HG03139 (cell line): Measurements from ENCODE around the gene LRRC32.
"Not testable (repeated sequence)": the region's sequence is repeated elsewhere in the genome, so short reads cannot be mapped to it uniquely, and the experiment has no call there.

Source experiments
- ATAC-seq: cut with Tn5 transposase; IDR thresholded peaks from one replicate; pipeline ENCODE4 v1.9.1; 2021; ENCODE audit not compliant: unreplicated experiment

LRRC32 gene

DNA sequence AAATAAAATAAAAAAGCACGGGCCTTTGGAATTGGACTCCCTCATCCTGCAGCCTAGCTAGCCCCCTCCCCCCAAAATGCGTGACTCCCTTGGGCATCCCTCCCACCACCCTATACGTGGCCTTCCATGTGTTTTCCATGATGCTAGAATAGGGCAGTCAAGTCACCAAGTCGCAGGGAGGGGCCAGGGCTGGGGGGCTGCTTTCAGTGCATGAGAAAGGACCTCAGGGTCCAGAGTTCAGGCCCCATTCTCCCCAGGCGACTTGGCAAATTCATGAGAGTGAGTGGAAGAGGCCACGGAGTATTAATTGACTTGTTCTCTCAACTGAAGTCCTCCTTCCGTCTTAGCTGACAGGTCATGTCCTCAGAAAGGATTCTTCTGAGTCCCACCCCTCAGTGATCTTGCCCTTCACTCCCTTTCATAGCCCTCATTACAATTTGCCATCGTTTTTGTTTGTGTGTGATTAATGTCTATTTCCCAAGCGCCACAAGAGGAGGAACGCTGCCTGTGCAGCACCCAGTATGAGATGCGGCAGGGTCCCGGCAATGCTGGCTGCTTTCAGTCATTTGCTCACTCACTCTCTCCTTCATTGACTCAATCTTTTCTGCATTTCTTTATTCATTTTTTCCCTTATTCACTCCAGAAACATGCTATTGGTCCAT, 17.4 kb downstream of the LRRC32 start:
- no peak for ATAC-seq

DNA sequence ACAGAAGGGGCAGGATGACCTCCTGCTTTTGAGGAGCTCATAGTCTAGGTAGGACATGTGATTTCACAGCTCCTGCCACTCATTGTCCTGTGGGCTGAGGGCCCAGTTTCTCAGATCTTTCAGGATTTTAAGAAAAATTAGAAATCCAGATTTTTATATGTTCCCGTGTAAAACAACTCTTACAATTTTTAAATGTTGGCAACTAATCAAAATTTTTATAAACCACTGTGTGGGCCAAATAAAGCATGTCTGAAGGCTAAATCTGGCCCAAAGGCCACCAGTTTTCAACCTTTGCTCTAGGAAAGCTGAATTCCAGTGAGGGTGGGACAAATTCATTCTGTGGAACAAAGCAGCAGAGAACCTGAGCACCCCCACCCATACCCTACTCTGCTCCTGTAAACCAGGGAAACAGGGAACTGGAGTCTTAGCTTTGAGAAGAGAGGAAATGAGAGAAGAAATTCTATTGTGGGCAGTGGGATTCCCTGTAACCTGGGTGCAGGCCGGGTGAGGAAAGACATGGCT, 20.6 kb downstream of the LRRC32 start:
- no peak for ATAC-seq

DNA sequence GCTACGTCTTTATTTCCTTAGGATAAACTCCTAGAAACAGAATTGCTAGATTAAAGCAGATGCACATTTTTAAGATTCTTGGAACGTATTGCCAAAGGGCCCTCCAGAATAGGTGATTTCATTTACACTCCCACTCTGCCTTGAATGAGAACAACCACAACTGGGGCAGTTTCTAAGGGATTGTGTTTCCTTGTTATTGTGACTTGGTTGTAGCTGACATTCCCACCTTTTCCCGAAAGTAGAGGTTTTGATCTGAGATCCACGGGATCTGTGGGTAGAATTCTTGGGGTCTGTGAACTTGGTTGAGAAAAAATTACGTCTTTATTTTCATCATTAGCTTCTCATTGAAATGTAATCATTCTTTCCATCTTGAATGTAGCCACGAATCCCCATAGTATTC, 21.5 kb downstream of the LRRC32 start:
- no peak for ATAC-seq

DNA sequence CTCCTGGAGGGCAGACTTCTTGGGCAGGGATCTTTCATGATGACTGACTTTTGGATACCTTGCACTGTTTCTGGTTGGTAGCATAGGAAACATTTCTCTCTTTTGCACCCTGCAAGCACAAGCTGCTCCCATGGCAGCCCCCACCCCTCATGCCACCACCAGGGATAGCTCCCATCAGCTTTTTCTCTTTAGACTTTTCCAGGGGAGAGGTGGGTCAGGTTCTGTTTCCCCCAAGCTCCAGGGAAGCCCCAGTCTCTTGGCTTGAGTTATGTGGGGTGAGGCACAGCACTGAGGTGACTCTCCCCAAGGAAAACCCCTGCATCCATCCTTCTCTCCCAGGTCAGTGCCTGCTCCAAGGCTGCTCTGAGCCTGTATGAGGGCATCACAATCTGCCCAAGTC, 22.5 kb downstream of the LRRC32 start:
- ATAC-seq: no peak

DNA sequence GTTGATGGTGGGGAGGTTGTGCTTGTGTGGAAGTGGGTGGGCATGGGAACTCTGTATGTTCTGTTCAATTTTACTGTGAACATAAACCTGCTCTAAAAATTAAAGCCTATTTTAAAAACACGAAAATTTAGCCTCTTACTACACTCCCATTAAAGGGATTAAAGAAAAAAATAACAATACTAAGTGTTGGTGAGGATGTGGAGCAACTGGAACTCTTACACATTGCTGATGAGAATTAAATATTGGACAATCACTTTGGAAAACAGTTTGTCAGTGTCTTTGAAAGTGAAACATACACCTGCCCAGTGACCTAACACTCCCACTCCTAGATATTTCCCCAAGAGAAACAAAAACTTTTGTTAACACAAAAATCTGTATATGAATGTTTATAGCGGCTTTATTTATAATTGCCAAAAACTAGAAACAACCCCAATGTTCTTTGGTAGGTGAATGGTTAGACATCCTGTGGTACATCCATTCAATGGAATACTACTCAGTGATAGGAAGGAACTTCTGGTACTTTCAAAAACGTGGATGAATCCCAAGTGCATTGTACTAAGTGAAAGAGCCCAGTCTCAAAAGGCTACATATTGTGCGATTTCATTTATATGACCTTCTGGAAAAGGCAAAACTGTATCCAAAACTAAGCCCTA, 23.5 kb downstream of the LRRC32 start:
- ATAC-seq: no peak

DNA sequence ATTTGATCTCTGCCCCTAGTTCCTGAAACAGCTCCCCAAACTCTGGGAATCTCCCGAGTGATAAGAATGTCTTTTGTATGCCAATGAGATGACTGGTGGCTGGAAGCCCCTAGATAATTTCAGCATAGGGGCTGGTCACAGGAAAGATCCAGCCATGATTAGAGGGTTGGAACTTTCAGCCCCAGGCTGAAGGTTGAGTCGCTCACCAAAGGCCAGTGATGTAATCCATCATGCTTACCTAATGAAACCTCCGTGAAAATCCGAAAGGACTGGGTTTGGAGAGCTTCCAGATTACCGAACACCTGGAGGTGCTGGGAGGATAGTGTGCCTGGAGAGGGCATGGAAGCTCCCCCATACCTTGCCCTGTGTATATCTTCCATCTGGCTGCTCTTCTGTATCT, 26.0 kb downstream of the LRRC32 start:
- no peak for ATAC-seq

DNA sequence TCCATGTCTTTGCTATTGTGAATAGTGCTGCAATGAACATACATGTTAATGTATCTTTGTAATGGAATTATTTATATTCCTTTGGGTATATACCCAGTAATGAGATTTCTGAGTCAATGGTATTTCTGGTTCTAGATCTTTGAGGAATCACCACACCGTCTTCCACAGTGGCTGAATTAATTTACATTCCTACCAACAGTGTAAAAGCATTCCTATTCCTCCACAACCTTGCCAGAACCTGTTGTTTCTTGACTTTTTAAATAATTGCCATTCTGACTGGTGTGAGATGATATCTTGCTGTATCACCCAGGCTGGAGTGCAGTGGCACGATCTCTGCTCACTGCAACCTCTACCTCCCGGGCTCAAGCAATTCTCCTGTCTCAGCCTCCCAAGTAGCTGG, 26.8 kb downstream of the LRRC32 start:
- not testable (repeated sequence) for ATAC-seq

DNA sequence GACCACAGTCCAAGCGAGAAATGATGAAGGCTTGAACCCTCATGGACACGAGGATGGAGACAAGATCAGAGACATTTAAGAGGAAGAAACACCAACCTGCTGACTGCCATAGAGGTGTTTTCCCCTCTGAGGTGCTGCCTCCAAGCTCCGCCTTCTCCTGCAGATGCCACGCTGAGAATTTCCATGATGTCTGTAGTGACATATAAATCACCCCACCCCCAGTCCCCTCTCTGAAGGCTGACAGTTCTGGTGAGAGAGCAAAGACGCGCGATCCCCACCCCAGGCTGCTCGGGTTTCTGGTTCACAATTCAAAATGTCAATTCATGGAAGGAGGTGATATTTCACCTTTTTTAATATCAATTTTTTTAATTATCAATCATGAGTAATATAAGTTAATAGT, 28.2 kb downstream of the LRRC32 start:
- no peak for ATAC-seq

DNA sequence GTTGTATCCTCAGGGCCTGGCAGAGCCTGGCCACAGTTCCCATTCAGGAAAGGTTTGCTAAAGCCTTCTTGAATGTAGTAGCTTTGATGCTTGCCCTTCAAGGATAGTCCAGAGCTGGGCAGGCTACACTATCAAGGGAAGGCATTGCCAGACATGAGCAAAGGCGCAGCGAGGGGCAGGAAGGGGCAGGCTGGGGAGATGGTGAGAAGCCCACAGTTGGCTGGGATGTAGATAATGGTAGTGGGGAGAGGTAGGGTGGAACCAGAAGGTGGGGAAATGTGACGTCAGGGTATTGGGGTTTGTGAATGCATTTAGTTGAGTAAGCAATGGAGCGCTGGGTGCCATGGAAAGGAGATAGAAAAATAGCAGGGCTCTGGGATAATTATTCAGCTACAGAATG, 28.6 kb downstream of the LRRC32 start:
- no peak for ATAC-seq

DNA sequence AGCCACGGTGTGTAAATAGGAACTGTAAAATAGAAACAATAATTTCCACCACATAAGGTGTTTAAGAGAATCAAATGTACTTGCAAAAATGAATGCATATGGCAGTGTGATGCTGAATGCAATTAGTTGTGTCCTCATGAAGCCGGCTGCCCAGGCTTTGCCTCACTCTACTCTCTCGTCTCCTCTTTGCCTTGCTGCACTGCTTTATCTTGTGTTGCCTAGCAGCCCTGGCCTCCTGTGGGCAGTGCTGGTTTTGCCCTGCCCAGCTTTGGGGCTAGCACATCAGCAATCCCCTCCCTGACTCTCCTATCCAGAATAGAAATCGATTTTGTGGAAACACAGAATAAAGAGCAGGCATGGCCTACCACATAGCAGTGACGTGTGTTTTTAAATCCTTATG, 30.0 kb downstream of the LRRC32 start:
- ATAC-seq: no peak

DNA sequence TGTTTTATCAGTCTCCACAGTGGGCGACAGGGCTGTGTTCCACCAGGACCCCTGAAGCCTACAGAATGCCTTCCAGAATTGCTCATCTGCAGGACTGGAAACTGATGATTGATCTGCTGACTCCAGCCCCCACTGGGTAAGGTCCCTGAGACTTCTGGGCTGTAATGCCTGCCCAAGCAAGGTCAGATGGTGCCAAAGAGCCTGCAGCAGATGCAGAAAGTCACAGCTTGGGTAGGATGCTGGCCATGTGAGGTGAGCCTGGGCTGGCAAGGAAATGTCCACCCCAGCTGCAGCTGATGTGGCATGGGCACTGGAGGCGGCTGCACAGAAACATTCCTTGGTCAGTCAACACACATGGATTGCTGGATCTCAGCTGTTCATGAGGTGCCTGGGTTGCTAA, 30.9 kb downstream of the LRRC32 start:
- no peak for ATAC-seq

DNA sequence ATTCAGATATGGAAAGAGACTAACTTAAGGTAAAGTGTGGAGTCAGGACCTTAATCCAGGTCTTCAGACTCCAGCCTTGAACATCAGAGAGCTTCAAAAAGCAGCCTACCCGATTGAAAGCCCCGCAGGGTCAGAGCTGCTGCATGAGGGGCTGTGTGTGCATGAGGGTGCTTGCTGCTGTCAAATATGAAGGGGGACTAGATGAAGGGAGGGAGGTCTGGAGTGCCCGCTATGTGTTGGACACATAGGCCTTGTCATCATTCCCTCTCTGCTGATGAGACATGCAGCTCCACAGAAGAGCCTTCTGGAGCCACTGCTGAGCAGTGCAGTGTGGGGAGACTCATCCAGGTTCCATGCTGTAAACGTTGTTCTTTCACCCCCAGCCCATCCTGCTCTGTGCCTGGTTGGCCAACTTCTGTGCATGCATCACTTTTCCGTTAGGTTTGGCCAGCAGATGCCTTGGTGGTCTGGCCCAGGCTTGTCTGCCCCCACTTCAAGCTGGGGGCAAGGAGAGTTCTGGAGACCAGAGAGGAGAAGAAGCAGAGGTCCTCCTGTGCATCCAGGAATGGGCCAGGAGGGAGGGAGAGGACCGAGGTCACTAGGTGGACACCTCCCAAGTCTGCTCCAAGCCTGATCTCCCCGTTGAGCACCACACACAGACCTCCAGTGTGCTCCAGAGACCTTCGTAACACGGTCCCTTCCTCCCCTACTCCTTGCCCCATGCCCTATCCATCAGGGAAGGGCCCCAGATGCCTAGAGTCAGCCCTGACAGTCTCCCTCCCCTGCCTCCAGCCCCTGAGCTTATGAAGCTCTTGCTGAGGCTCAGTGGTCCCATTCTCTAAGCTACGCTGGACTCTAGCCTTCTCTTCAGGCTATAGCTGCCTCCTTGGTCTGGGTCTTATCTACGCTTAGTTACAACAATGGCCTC, 32.0 kb downstream of the LRRC32 start:
- no peak for ATAC-seq

DNA sequence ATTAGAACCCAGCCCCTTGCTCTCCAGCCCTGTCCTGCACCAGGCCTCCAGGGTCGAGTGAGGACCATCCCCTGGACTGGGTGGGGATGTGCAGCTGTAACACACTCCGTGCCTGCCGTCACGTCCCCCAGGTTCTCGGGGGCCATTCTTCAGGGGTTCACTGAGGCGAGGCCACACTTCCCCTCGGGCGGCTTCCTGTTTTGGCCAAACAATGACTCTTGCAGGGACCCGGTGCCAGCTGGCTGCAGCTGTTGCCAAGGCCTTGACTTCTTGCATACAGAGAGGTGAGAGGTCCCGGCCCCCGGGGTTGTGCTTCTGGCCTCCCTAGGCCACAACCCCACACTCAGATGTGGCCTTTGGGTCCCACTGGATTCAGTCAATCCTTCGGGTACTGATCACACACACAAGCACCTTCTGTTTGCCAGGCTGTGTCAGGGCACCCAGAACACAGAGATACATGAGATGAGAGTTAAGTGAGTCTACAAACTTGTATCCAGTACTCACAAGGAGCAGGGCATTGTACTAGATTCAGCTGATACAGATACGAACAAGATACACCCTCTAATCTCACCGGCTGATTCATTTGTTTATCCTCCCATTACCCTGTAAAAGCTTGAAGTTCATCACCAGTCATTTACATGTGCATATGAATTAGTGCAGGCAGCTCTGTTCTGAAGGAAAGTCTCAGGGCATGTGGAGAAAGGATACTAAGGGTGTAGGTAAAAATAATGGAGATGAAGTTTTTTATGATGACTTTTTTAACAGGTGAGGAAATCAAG, 32.9 kb downstream of the LRRC32 start:
- peak; percentile 80 for ATAC-seq

DNA sequence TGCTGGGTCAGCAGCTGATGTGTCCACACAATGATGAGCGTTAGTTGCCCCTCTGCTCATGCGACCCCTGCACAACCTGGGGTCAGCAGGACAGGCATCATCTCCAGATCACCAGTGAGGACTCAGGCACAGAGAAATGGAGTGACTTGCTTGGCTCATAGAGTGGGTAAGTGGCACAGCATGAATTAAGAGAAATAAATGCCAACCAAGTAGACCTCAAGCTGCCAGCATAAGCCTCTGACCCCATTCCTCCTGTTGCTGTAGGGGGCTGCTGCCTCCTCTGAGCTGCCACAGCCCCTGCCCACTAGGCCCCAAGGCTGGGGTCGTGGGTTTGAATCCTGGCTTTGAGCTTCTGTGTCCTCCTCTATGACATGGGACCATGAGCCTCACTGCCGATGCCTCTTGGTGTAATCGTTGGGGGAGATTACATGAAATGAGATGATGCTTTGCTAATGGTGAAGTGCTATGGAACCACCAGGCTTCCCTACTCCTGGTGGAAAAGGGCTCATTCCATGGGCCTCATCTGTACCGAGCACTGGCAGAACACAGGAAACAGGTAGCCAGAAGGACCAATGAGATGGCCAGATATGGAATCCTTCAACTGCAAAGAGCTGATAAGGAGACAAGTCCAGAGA, 33.6 kb downstream of the LRRC32 start:
- ATAC-seq: no peak

DNA sequence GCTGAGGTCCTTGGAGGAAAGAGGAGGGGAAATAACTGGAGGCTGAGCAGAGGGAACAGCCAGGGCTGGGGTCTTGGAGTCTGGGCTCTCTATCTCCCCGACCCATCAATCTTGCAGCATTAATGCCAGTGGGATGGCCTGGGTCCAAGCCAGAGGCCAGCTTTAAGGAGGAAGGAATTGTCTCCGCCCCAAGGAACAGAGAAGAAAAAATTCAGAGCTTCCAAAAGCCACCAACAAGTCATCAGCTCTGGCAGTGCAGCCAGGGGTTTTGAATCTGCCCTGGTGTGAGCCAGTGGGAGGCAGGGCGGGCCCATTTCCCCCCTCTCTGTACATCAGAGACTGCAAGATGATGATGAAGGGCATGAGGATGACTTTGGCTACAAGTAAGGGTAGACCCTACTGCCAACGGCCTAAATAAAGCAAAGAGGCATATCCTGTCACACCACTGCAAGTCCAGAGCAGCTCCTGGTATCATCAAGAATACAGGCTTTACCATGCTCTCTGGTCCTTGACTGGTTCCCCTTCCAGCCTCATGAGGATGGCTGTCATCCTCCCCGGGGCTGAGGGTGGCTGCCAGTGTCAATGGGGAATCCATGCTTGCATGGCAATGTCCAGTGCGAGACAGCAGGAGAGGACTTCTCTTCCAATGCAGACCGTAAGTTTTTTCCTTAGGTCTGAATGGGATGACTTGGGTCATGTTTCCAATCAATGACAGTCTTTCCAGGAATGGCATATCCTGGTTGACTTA, 34.4 kb downstream of the LRRC32 start:
- no peak for ATAC-seq

DNA sequence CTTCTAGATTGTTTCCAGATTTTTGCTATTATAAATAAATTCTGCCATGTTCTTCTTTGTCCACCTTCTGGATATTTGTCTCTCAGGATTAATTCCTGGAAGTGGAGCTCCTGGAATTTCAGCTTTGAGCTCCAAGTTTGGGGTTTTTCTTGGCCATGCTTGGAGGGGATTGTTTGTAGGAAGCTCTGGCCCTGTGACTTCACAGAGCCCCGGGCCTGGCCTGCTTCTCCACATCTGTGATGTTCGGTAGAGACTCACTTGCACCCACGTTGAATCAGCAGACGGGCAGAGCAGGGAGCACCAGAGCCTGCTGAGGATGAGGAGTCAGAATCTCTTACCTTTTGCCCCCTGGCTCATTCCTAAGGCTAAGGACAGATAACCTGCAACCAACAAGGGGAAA, 35.7 kb downstream of the LRRC32 start:
- ATAC-seq: no peak

DNA sequence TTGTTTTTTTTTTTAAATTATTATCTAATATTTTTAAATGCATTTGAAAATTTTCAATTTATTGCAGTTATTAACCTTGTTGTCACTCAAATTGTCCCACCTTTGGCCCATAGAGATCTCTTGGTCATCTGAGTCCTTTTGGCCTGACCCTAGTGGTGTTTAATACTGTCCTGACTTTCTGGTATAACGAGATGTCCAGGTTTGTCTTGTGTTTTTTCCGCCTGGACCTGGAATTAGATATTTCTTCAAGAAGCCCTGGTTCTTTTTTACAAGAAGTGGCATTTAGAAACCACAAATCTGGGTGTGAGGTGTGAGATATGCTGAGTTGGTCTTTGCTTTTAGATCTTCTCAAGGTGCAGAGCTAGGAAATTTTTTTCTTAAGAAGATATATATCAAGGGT, 38.1 kb downstream of the LRRC32 start:
- ATAC-seq: no peak

DNA sequence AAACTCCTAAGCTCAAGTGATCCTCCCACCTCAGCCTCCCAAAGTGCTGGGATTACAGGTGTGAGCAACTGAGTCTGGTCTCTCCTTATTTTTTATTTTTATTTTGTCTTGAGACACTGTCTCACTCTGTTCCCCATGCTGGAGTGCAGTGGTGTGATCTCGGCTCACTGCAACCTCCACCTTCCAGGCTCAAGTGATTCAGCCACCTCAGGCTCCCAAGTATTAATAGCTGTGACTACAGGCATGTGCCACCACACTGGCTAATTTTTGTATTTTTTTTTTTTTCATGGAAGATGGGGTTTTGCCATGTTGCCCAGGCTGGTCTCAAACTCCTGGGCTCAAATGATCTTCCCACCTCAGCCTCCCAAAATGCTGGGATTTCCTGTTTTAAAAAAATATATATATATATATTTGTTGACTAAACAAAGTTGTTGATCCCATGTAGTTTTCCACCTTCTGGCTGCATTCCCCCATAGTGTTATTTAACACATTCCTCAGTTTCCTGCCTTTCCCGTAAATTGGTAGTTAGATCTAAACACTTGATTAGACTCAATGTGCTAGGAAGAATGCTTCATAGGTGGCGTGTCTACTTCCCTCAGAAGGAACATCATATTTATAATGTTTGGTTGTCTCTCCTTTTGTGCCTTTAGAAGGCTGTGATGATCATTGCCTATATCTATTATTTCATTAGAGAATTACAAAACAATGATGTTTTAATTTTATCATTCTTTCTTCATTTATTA, 38.8 kb downstream of the LRRC32 start:
- no peak for ATAC-seq
